GM23338 (cell line): Measurements from ENCODE around the gene CCDC174. TPM values are rescaled to one million over a fixed set of nuclear protein-coding genes. Genes with fewer than 3 reads are reported as not detected.

Experiments used
- ATAC-seq: fragments of 200-7000 bp; cut with Tn5 transposase; 3 replicates; pipeline ENCODE4 v1.9.1; 2020
- DNase-seq: peaks from one replicate; pipeline ENCODE4 v3.0.0-alpha.2; 2015; ENCODE audit warnings: low spot score
- H2AFZ ChIP-seq: fragments of 200-600 bp; sonication (generic); 2 replicates; pipeline ENCODE4 v1.8.0; 2016; ENCODE audit warnings: antibody characterized with exemption, mild to moderate bottlenecking, moderate library complexity
- H3F3A ChIP-seq: fragments of 200-600 bp; sonication (generic); replicated peaks from 2 replicates; pipeline ENCODE4 v1.8.0; 2017; ENCODE audit warnings: antibody characterized with exemption, mixed run types, low read depth
- H3K27ac ChIP-seq: fragments of 200-600 bp; sonication (generic); 2 replicates; pipeline ENCODE4 v1.6.1; 2016; ENCODE audit warnings: low read depth
- H3K27me3 ChIP-seq: fragments of 200-600 bp; sonication (generic); 2 replicates; pipeline ENCODE4 v1.8.0; 2016; ENCODE audit warnings: mild to moderate bottlenecking, mixed run types, moderate library complexity; ENCODE audit not compliant: insufficient read depth
- H3K36me3 ChIP-seq: fragments of 200-600 bp; sonication (generic); 2 replicates; pipeline ENCODE4 v1.8.0; 2016; ENCODE audit warnings: mild to moderate bottlenecking; ENCODE audit not compliant: insufficient read depth
- H3K4me1 ChIP-seq: fragments of 200-600 bp; sonication (generic); 2 replicates; pipeline ENCODE4 v1.8.0; 2016; ENCODE audit warnings: mild to moderate bottlenecking, moderate library complexity; ENCODE audit not compliant: insufficient read depth
- H3K4me2 ChIP-seq: fragments of 200-600 bp; sonication (generic); 2 replicates; pipeline ENCODE4 v1.7.1; 2017; ENCODE audit warnings: mixed run types
- H3K4me3 ChIP-seq: fragments of 200-600 bp; sonication (generic); 2 replicates; pipeline ENCODE4 v1.6.1; 2016; ENCODE audit warnings: mixed run types
- H3K79me2 ChIP-seq: fragments of 200-600 bp; sonication (generic); replicated peaks from 2 replicates; pipeline ENCODE4 v1.8.0; 2017; ENCODE audit warnings: mild to moderate bottlenecking; ENCODE audit not compliant: insufficient read depth
- H3K9me2 ChIP-seq: fragments of 200-600 bp; sonication (generic); 2 replicates; pipeline ENCODE4 v1.8.0; 2017; ENCODE audit not compliant: insufficient read depth
- H4K20me1 ChIP-seq: fragments of 200-600 bp; sonication (generic); replicated peaks from 2 replicates; pipeline ENCODE4 v1.8.0; 2017; ENCODE audit warnings: mild to moderate bottlenecking; ENCODE audit not compliant: insufficient read depth
- H3K27ac Mint-ChIP-seq: 2 replicates; pipeline ENCODE4 v1.8.0; 2020; ENCODE audit warnings: inconsistent platforms, mild to moderate bottlenecking, moderate library complexity, mixed read lengths
- H3K27me3 Mint-ChIP-seq: 3 replicates; pipeline ENCODE4 v1.8.0; 2022; ENCODE audit warnings: low read depth, mild to moderate bottlenecking, moderate library complexity, mixed read lengths, inconsistent platforms; ENCODE audit not compliant: insufficient read depth, poor library complexity
- H3K36me3 Mint-ChIP-seq: 3 replicates; pipeline ENCODE4 v1.8.0; 2021; ENCODE audit warnings: low read depth, mild to moderate bottlenecking, inconsistent platforms, moderate library complexity, mixed read lengths
- H3K4me1 Mint-ChIP-seq: 3 replicates; pipeline ENCODE4 v1.8.0; 2020; ENCODE audit warnings: mild to moderate bottlenecking, inconsistent platforms, mixed read lengths
- H3K4me3 Mint-ChIP-seq: 3 replicates; pipeline ENCODE4 v1.8.0; 2021; ENCODE audit warnings: moderate library complexity, mild to moderate bottlenecking, inconsistent platforms, mixed read lengths
- H3K9me3 Mint-ChIP-seq: 3 replicates; pipeline ENCODE4 v1.8.0; 2020; ENCODE audit warnings: moderate library complexity, mild to moderate bottlenecking, inconsistent platforms, mixed read lengths
- CREB1 ChIP-seq: fragments of 250-450 bp; sonication (Bioruptor Pico); IDR thresholded peaks from 2 replicates; pipeline ENCODE4 v1.5.0; 2020; ENCODE audit warnings: low read depth, mild to moderate bottlenecking, moderate library complexity
- EZH2 ChIP-seq: fragments of 200-600 bp; sonication (generic); IDR thresholded peaks from one replicate; pipeline ENCODE4 v1.8.0; 2017; ENCODE audit warnings: antibody characterized with exemption, mild to moderate bottlenecking, low read depth; ENCODE audit not compliant: unreplicated experiment
- EZH2phosphoT487 ChIP-seq: fragments of 200-600 bp; sonication (generic); IDR thresholded peaks from one replicate; pipeline ENCODE4 v1.8.1; 2018; ENCODE audit warnings: antibody characterized with exemption; ENCODE audit not compliant: unreplicated experiment
- JUNB ChIP-seq: IDR thresholded peaks from one replicate; pipeline ENCODE4 v1.6.1; 2016; ENCODE audit warnings: antibody characterized with exemption; ENCODE audit not compliant: unreplicated experiment
- NANOG ChIP-seq: IDR thresholded peaks from 2 replicates; pipeline ENCODE4 v1.6.1; 2016; ENCODE audit warnings: antibody characterized with exemption, borderline replicate concordance
- POLR2AphosphoS5 ChIP-seq: IDR thresholded peaks from 2 replicates; pipeline ENCODE4 v1.6.1; 2016; ENCODE audit warnings: antibody characterized with exemption, low read depth
- STAT1 ChIP-seq: IDR thresholded peaks from one replicate; pipeline ENCODE4 v1.6.1; 2016; ENCODE audit warnings: antibody characterized with exemption; ENCODE audit not compliant: unreplicated experiment
- ZNF114 ChIP-seq: fragments of 250-450 bp; sonication (Bioruptor Pico); IDR thresholded peaks from 2 replicates; pipeline ENCODE4 v1.5.0; 2020; ENCODE audit warnings: mild to moderate bottlenecking, moderate library complexity
- ZNF331 ChIP-seq: fragments of 250-450 bp; sonication (Bioruptor Pico); IDR thresholded peaks from 2 replicates; pipeline ENCODE4 v1.5.0; 2020; ENCODE audit warnings: low read depth, mild to moderate bottlenecking, moderate library complexity
- polyA plus RNA-seq: library from polyadenylated mRNA; unstranded; fragments of >200 nt; fragmentation: Nextera tagmentation; extraction: Ambion mirVana; gene quantifications from 2 replicates; pipeline ENCODE4 v1.2.1, GENCODE V29; 2016
- total RNA-seq: library from RNA; depleted of rRNA; stranded (reverse); fragments of >200 nt; shearing (Covaris generic); gene quantifications from 2 replicates; pipeline ENCODE4 v1.2.3, GENCODE V29; 2014
- TF ChIP-seq, protein P1 (sequence below): fragments of 250-450 bp; sonication (Bioruptor Pico); IDR thresholded peaks from 2 replicates; pipeline ENCODE4 v1.5.0; 2020; ENCODE audit warnings: mild to moderate bottlenecking, moderate library complexity
- TF ChIP-seq, protein P2 (sequence below): IDR thresholded peaks from one replicate; pipeline ENCODE4 v1.6.1; 2018; ENCODE audit warnings: antibody characterized with exemption; ENCODE audit not compliant: unreplicated experiment
- TF ChIP-seq, protein P3 (sequence below): IDR thresholded peaks from 2 replicates; pipeline ENCODE4 v1.6.1; 2016; ENCODE audit warnings: antibody characterized with exemption

Gene CCDC174
- total and polyA plus RNA-seq, 2 experiments from 2014 or later, result 11.2 to 46.3 TPM

DNA sequence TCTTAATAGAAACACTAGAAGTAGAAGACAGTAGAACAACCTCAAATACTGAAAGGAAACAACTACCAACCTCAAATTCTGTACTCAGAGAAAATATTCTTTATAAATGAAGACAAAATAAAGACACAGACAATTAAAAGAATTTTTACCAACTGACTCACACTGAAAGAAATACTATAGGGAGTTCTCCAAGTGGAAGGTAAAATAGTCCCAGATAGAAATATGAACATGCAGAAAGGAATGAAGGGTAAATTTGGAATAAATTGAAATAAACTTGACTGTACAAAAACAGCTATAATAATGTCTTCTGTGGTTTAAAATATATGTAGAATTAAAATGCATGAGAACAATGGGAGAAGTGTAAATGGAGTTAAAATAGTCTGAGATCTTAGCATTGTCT lies 36.7 kb upstream of the CCDC174 start (continued):
- TF ChIP-seq, protein P1, sequence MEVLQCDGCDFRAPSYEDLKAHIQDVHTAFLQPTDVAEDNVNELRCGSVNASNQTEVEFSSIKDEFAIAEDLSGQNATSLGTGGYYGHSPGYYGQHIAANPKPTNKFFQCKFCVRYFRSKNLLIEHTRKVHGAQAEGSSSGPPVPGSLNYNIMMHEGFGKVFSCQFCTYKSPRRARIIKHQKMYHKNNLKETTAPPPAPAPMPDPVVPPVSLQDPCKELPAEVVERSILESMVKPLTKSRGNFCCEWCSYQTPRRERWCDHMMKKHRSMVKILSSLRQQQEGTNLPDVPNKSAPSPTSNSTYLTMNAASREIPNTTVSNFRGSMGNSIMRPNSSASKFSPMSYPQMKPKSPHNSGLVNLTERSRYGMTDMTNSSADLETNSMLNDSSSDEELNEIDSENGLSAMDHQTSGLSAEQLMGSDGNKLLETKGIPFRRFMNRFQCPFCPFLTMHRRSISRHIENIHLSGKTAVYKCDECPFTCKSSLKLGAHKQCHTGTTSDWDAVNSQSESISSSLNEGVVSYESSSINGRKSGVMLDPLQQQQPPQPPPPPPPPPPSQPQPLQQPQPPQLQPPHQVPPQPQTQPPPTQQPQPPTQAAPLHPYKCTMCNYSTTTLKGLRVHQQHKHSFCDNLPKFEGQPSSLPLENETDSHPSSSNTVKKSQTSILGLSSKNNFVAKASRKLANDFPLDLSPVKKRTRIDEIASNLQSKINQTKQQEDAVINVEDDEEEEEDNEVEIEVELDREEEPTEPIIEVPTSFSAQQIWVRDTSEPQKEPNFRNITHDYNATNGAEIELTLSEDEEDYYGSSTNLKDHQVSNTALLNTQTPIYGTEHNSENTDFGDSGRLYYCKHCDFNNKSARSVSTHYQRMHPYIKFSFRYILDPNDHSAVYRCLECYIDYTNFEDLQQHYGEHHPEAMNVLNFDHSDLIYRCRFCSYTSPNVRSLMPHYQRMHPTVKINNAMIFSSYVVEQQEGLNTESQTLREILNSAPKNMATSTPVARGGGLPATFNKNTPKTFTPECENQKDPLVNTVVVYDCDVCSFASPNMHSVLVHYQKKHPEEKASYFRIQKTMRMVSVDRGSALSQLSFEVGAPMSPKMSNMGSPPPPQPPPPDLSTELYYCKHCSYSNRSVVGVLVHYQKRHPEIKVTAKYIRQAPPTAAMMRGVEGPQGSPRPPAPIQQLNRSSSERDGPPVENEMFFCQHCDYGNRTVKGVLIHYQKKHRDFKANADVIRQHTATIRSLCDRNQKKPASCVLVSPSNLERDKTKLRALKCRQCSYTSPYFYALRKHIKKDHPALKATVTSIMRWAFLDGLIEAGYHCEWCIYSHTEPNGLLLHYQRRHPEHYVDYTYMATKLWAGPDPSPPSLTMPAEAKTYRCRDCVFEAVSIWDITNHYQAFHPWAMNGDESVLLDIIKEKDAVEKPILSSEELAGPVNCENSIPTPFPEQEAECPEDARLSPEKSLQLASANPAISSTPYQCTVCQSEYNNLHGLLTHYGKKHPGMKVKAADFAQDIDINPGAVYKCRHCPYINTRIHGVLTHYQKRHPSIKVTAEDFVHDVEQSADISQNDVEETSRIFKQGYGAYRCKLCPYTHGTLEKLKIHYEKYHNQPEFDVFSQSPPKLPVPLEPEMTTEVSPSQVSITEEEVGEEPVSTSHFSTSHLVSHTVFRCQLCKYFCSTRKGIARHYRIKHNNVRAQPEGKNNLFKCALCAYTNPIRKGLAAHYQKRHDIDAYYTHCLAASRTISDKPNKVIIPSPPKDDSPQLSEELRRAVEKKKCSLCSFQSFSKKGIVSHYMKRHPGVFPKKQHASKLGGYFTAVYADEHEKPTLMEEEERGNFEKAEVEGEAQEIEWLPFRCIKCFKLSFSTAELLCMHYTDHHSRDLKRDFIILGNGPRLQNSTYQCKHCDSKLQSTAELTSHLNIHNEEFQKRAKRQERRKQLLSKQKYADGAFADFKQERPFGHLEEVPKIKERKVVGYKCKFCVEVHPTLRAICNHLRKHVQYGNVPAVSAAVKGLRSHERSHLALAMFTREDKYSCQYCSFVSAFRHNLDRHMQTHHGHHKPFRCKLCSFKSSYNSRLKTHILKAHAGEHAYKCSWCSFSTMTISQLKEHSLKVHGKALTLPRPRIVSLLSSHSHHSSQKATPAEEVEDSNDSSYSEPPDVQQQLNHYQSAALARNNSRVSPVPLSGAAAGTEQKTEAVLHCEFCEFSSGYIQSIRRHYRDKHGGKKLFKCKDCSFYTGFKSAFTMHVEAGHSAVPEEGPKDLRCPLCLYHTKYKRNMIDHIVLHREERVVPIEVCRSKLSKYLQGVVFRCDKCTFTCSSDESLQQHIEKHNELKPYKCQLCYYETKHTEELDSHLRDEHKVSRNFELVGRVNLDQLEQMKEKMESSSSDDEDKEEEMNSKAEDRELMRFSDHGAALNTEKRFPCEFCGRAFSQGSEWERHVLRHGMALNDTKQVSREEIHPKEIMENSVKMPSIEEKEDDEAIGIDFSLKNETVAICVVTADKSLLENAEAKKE, result no peak
- no peak for TF ChIP-seq ZNF114 (CRISPR knock-in tag)
- TF ChIP-seq JUNB, result no peak
- TF ChIP-seq NANOG, result no peak

DNA sequence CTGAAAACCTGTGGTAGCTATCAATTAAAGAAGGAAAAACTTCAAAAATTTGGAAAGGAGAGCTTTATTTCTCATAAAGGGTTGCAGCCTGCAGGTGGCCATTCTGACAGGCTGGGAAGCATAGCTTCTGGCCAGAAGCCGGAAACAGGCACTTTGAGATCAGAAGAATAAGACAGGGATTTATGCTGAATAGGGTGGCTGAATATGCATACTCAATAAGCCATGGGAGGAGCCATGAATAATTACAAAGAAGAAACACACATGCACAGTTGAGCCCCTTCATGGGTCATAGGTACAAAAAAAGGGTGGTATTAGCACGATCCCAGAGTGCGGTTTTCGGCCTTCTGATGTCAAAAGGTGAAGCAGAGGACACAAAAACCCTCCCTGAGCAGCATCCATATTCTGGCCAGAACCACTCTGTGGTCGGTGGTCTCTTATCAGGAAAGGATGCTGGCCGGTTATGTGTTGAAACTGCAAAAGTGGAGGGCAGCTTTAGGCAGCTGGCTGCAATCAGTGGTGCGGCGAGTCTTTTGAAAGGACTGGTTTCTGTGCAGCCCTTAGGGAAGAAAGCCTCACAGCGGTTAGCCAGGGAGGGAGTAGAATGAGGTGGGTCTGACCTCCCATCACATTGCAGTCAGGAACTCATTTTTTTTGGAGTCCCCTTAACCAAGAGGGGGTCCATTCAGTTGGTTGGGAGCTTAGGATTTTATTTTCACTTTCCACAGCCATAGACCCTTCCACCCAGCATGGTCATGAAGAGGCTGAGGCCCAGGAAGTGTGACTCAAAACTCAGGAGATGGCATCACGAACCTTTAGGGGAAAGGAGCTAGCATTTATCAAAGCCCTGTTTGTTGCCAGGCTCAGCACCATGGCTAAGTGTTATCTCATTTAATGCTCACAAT lies 34.7 kb upstream of the CCDC174 start:
- Mint-ChIP-seq H3K9me3 (no peaks in the 10 kb centered on the region), H3K4me3 (no peak overlapping the region), H3K27me3 (peaks cover 9% of the 10 kb centered on the region), H3K36me3 (no peaks in the 10 kb centered on the region; the same call in 2 of the 3 replicates), H3K27ac (no peak overlapping the region), H3K4me1 (peaks cover 16% of the 10 kb centered on the region)
- no peak overlapping the region for H3K4me3 ChIP-seq
- H3F3A ChIP-seq, result no peaks in the 10 kb centered on the region
- H3K4me1 ChIP-seq, result no peaks in the 10 kb centered on the region
- H3K79me2 ChIP-seq, result no peaks in the 10 kb centered on the region
- no peaks in the 10 kb centered on the region for H3K36me3 ChIP-seq
- no peak overlapping the region for H3K4me2 ChIP-seq
- no peaks in the 10 kb centered on the region; the same call in 1 of the 2 replicates for H3K9me2 ChIP-seq
- DNase-seq, result no peak
- H2AFZ ChIP-seq, result no peak overlapping the region
- H3K27me3 ChIP-seq, result no peaks in the 10 kb centered on the region
- H4K20me1 ChIP-seq, result no peaks in the 10 kb centered on the region
- H3K27ac ChIP-seq, result no peak overlapping the region
- ATAC-seq, result peak; percentile 57
- TF ChIP-seq ZNF331 (CRISPR knock-in tag) (no peak), CREB1 (CRISPR knock-in tag) (no peak), POLR2AphosphoS5 (no peak), NANOG (no peak), EZH2phosphoT487 (no peak), STAT1 (no peak), EZH2 (no peak)
- TF ChIP-seq, protein P2, sequence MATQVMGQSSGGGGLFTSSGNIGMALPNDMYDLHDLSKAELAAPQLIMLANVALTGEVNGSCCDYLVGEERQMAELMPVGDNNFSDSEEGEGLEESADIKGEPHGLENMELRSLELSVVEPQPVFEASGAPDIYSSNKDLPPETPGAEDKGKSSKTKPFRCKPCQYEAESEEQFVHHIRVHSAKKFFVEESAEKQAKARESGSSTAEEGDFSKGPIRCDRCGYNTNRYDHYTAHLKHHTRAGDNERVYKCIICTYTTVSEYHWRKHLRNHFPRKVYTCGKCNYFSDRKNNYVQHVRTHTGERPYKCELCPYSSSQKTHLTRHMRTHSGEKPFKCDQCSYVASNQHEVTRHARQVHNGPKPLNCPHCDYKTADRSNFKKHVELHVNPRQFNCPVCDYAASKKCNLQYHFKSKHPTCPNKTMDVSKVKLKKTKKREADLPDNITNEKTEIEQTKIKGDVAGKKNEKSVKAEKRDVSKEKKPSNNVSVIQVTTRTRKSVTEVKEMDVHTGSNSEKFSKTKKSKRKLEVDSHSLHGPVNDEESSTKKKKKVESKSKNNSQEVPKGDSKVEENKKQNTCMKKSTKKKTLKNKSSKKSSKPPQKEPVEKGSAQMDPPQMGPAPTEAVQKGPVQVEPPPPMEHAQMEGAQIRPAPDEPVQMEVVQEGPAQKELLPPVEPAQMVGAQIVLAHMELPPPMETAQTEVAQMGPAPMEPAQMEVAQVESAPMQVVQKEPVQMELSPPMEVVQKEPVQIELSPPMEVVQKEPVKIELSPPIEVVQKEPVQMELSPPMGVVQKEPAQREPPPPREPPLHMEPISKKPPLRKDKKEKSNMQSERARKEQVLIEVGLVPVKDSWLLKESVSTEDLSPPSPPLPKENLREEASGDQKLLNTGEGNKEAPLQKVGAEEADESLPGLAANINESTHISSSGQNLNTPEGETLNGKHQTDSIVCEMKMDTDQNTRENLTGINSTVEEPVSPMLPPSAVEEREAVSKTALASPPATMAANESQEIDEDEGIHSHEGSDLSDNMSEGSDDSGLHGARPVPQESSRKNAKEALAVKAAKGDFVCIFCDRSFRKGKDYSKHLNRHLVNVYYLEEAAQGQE, result no peak
- TF ChIP-seq, protein P3, sequence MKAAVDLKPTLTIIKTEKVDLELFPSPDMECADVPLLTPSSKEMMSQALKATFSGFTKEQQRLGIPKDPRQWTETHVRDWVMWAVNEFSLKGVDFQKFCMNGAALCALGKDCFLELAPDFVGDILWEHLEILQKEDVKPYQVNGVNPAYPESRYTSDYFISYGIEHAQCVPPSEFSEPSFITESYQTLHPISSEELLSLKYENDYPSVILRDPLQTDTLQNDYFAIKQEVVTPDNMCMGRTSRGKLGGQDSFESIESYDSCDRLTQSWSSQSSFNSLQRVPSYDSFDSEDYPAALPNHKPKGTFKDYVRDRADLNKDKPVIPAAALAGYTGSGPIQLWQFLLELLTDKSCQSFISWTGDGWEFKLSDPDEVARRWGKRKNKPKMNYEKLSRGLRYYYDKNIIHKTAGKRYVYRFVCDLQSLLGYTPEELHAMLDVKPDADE, result no peak
